ENCODE results near the gene MIDN.

MIDN gene

GRCh38 chr19:1283207-1283916 is 35.0 kb downstream of the MIDN start:
- DNase-seq (ENCODE audit: low spot score), result no peak

GRCh38 chr19:1283917-1284292 is 35.5 kb downstream of the MIDN start:
- DNase-seq (ENCODE audit: low spot score), result no peak

DNA sequence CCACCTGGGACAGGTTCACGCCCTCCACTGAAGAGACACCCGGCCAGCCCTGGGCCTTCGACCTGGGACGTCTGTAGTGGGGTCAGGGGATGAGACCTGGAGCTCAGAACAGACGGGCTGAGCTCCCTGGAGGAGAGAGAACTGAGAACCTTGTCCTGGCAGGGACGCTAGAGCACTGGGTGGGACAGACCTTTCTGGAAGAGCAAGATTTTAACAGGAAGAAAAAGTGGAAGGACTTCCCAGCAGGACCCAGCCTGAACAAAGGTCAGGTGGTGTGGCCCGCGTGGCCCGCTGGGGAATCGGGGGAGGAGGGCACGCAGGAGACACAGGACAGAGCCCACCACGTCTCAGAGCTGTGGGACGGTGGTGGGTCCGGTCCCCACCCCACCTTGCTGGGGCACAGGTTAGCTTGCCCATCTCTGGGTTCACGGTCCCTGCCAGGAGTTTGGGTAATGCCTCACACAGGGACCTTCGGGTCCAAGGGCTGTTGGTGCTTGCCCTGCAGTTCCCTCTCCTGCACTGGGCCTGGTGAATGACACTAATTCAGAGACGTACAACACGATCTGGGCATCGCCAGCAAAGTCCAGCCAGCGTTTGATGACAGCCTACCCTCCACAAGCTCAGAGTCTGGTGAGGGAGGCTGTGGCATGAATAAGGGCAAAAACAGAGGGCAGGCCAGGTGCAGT is 36.1 kb downstream of the MIDN start:
- DNase-seq (ENCODE audit: low spot score), result peak; percentile 46

DNA sequence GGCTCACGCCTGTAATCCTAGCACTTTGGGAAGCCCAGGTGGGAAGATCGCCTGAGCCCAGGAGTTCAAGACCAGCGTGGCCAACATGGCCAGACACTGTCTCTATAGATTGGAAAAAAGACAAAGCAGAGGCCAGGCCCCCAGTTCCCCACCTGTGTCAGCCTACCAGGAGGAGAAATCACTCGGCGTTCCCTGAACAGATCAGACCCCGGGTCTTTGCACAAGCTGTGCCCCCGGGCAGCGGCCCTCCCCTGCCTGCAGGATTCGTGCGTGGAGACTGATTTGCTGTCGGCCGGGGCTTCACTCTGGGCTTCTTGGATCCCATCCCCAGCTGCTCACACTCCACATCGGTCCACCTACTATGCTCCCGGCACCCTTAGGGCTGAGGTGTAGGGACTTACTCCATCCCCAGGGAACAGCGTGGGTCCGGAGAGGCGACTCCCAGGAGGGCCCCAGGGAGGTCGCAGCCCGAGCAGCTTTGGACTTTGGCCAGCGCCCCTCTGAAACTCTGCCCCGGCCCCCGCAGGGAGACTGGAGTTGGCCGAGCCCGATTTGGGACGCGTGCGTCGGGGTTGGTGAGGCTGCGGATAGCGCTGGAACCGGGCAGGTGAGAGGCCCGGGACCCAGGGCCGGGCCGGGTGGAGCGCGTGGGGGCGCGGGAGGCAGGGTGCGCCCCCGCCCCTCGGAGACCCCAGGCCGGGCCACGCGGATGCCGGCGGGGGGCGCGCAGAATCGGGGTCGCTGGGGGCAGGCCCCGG is 36.8 kb downstream of the MIDN start:
- DNase-seq (ENCODE audit: low spot score), result no peak

- no peak for DNase-seq (ENCODE audit: low spot score)
These were observed 37.5 kb downstream of the MIDN start, which contains the start of gene EFNA2 for GRCh38 chr19:1285737-1286360. Gene EFNA2 (plus strand): TSS chr19:1285873. CDS start chr19:1286169, 296 bp downstream.

DNA sequence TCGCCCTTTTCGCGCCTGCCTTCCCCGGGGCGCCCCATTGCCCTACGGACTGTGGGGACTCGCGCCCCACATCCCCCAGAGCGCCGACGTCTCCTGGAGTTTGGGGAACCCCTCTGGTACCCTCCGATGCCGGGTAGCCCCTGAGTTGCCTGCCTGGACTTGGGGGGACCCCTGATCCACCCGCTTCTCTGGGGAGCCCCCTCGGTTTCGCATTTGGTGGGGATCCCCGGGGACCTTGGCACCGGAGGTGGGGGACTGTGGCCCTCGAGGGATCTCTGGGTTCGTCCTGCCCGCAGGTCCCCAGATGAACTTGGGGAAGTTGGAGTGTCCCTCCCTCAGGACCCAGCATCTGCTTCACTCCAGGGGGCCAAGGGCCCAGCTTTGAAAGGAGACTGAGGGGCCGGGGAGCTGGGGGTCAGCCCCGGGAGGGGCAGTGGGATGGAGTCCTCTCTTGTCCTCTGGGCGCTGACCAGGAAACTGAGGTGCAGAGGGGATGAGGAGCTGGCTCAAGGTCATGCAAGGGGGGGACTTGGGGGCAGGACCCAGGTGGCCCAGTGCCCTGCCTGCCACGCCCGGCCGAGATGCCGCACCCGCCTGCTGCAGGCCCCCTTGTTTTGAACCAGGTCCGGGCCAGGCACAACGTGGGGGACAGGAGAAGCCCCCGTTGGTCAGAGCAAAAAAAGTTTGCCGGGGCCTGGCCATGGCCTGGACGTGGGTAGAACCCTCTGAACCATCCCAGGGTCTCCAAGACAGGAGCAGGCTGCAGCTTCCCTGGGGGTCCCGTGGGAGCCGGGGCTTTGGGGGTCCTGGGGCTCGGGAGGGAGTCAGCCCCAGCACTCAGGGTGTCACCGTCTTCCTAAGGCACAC is 38.3 kb downstream of the MIDN start:
- DNase-seq (ENCODE audit: low spot score), result no peak

GRCh38 chr19:1287354-1288225 is 39.2 kb downstream of the MIDN start:
- DNase-seq (ENCODE audit: low spot score), result no peak

GRCh38 chr19:1288226-1288612 is 39.8 kb downstream of the MIDN start:
- DNase-seq (ENCODE audit: low spot score), result no peak

GRCh38 chr19:1288833-1289685 is 40.7 kb downstream of the MIDN start:
- no peak for DNase-seq (ENCODE audit: low spot score)

DNA sequence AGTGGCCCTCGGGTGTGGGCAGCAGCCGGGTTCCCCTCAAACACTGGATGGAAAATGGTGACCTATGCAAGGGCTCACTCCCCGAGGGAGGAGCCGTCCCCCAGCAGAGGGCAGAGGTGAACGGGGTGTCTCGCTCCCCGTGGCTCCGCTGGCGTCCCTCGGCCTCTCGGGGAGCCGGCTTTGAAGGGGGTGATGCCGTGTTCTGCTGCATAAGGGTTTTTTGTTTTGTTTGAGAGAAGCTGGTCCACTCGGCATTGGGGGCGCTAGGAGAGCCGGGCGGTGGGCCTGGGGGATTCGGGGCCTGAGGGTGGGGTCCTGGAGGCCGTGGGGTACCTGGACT is 41.3 kb downstream of the MIDN start:
- no peak for DNase-seq (ENCODE audit: low spot score)

GRCh38 chr19:1290196-1290702 is 41.9 kb downstream of the MIDN start:
- DNase-seq (ENCODE audit: low spot score), result no peak

DNA sequence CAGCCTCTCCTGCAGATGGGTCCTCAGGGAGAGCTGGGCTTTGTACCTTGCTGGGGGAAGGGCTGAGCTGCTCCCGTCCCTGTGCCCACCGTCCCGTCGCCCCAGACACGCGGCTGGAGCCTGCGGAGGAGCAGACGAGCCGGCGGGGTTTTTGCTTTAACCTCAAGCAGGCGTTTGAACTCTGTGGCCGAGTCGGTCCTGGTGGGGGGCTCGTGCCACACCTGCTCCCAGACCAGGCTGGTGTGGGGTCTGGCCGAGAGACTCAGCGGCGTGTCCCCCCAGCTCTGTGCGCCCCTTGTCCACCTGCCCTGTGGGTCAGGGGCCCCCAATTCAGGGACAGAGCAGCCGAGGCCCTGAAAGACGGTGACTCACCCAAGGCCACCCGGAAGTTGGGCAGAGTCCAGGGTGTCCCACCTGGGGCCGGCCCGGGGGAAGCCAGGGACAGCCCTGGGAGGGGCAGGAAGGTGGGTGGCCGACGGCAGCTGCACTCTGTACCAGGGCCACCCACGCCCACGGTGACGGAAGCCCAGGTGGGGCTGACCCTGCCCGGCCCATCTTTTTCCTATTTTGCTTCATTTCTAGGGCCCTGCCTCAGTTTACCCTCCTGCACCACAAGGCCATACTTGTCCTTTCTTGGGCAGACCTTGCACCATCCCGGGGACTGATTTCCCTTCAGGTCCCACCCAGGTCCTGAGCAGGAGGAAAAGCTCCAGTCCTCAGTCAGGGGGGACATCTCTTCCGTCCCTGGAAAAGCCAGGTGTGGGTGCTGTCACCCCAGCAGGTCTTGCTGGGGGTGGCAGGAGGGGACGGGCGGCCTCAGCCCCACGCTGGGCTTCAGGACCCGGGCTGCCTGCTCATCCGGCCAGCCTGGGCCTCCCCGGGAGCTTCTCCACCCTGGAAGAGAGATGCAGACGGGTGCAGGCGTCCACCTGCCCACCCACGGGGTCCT is 42.6 kb downstream of the MIDN start:
- peak; percentile 34 for DNase-seq (ENCODE audit: low spot score)

DNA sequence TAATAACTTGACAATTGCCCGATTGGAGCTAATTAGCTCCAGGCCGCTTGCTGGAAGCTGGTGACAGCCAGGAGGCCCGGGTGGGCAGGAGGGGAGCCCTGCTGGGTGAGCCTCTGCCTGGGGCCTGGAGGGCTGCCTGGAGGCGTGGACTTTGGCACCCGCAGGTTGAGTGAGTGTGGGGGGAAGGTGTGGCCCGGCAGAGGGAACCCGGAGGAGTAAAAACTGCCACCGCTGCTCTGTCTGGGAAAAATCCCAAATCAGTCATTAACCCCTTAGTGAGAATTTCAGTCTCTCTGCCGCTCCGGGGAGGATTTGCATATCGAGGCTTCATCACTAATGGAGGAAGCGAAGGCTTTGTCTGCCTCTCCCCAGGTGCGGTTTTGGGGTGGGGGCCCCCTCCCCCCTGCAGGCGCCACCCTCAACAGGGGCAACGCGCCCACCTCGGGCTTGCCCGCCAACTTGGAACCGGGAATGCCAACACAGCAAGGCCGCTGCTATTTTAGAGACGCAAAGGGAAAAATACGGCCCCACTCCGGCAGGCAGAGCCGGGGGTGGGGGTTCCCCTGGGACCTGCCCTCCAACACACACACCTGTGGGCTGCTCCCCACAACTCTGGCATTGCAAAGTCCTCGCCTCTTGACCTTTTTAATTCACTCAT is 43.5 kb downstream of the MIDN start:
- DNase-seq (ENCODE audit: low spot score), result no peak

DNA sequence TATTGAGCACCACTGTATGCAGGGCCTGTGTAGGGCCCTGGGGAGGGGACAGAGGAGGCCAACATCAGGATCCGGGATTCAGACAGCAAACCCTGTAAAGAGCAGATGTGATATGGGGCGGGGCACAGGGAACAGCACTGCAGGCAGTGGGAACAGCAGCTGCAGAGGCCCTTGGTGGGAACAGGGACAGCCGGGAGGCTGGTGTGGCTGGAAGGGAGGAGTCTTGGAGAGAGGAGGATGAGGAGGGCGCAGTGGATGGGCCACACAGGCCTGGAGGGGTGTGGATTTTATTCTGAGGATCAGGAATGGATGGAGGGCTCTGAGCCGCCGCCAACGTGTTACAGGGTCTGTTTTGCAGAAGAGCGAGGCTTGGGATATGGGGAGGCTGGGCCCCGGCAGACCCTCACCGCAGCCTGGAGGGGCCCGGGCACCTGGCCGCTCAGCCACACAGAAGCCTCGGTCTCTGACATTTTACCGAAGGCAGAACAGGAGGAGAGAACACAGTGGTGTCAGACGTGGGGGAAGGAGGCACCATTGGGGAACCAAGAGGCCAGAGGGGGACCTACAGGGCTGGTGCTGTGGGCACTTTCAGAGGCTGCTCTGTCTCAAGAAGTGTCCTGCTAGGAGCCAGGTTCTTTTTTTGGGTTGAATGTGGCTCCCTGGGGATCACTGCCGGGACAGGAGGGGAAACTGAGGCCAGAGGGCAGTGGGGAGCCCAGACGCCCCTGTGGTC is 44.2 kb downstream of the MIDN start:
- DNase-seq (ENCODE audit: low spot score), result no peak

GRCh38 chr19:1293782-1294604 is 45.6 kb downstream of the MIDN start:
- no peak for DNase-seq (ENCODE audit: low spot score)

GRCh38 chr19:1294688-1295087 is 46.3 kb downstream of the MIDN start:
- no peak for DNase-seq (ENCODE audit: low spot score)
